ENCODE data around the gene TFAP2D.

DNA sequence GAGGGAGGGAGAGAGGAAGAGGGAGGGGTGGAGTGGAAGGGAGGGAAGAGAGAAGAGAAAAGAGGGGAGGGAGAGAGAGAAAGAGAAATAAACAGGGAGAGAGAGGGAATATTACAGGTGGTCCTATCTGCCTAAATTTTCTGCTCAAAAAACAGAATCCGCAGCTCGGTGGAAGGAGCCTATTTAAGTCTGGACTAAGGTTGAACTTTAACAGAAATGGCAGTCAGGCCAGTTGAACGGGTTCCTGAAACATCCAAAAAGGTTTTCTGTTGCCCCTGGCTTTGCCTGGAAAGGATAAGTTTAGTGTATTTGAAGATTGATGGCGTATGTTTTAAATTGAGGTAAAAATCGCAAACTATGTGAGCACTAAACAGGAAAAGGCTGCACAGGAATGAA lies 107.5 kb downstream of the TFAP2D start:
- no peak for TF ChIP-seq TAF1 (IDR thresholded peaks at IDR 0.05; ENCODE audit: low read depth)
- TF ChIP-seq, protein P1, sequence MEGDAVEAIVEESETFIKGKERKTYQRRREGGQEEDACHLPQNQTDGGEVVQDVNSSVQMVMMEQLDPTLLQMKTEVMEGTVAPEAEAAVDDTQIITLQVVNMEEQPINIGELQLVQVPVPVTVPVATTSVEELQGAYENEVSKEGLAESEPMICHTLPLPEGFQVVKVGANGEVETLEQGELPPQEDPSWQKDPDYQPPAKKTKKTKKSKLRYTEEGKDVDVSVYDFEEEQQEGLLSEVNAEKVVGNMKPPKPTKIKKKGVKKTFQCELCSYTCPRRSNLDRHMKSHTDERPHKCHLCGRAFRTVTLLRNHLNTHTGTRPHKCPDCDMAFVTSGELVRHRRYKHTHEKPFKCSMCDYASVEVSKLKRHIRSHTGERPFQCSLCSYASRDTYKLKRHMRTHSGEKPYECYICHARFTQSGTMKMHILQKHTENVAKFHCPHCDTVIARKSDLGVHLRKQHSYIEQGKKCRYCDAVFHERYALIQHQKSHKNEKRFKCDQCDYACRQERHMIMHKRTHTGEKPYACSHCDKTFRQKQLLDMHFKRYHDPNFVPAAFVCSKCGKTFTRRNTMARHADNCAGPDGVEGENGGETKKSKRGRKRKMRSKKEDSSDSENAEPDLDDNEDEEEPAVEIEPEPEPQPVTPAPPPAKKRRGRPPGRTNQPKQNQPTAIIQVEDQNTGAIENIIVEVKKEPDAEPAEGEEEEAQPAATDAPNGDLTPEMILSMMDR (IDR thresholded peaks at IDR 0.05; ENCODE audit: poor library complexity, severe bottlenecking): no peak
- TF ChIP-seq EZH2 (IDR thresholded peaks at IDR 0.05; ENCODE audit: borderline replicate concordance, insufficient read depth, low read length, poor library complexity, severe bottlenecking): peak; percentile 8
- no peak for TF ChIP-seq EP300 (conservative IDR thresholded peaks at IDR 0.05; ENCODE audit: poor library complexity, severe bottlenecking)
- no peak for TF ChIP-seq POLR2AphosphoS5 (IDR thresholded peaks at IDR 0.05)
- TF ChIP-seq, protein P2, sequence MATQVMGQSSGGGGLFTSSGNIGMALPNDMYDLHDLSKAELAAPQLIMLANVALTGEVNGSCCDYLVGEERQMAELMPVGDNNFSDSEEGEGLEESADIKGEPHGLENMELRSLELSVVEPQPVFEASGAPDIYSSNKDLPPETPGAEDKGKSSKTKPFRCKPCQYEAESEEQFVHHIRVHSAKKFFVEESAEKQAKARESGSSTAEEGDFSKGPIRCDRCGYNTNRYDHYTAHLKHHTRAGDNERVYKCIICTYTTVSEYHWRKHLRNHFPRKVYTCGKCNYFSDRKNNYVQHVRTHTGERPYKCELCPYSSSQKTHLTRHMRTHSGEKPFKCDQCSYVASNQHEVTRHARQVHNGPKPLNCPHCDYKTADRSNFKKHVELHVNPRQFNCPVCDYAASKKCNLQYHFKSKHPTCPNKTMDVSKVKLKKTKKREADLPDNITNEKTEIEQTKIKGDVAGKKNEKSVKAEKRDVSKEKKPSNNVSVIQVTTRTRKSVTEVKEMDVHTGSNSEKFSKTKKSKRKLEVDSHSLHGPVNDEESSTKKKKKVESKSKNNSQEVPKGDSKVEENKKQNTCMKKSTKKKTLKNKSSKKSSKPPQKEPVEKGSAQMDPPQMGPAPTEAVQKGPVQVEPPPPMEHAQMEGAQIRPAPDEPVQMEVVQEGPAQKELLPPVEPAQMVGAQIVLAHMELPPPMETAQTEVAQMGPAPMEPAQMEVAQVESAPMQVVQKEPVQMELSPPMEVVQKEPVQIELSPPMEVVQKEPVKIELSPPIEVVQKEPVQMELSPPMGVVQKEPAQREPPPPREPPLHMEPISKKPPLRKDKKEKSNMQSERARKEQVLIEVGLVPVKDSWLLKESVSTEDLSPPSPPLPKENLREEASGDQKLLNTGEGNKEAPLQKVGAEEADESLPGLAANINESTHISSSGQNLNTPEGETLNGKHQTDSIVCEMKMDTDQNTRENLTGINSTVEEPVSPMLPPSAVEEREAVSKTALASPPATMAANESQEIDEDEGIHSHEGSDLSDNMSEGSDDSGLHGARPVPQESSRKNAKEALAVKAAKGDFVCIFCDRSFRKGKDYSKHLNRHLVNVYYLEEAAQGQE (IDR thresholded peaks at IDR 0.05; ENCODE audit: borderline replicate concordance): no peak
- TF ChIP-seq RAD21 (conservative IDR thresholded peaks at IDR 0.05): no peak

Measured in neural cell (in vitro differentiated cells).